Activated CD4-positive, alpha-beta T cell treated with anti-CD3 and anti-CD28 coated beads, Interleukin-2, amount 50 U/mL, for 48 hours (primary cell): ENCODE results near the gene PEF1.
A peak's percentile ranks its signal among the peaks of the same experiment; 100 is the strongest.

Experiments
- DNase-seq, 2 experiments: peaks; one replicate each; pipeline ENCODE4 v3.0.0-alpha.2; 2020

PEF1 gene

GRCh38 chr1:31644560-31645273 is at the start of gene PEF1:
Gene PEF1, minus strand, starts transcription at chr1:31644876. Its CDS starts 12 bp downstream, at chr1:31644864.
- DNase-seq: peak; percentile 100

GRCh38 chr1:31693231-31693630 is 48.6 kb upstream of the PEF1 start:
- DNase-seq: no peak

- no peak for DNase-seq
Observed at GRCh38 chr1:31691951-31692350, 47.3 kb upstream of the PEF1 start.

GRCh38 chr1:31691446-31691845 is 46.8 kb upstream of the PEF1 start:
- DNase-seq: no peak

GRCh38 chr1:31690921-31691320 is 46.2 kb upstream of the PEF1 start:
- DNase-seq: no peak

- DNase-seq: no peak
Observed at GRCh38 chr1:31689854-31690253, 45.2 kb upstream of the PEF1 start.

- DNase-seq: no peak
Observed at GRCh38 chr1:31689379-31689778, 44.7 kb upstream of the PEF1 start.

GRCh38 chr1:31688233-31688918 is 43.7 kb upstream of the PEF1 start:
- DNase-seq: no peak

GRCh38 chr1:31687601-31688000 is 42.9 kb upstream of the PEF1 start:
- DNase-seq: no peak

GRCh38 chr1:31685795-31686194 is 41.1 kb upstream of the PEF1 start:
- DNase-seq: no peak

- DNase-seq: no peak
Observed at GRCh38 chr1:31683997-31684396, 39.3 kb upstream of the PEF1 start.

GRCh38 chr1:31681415-31681814 is 36.7 kb upstream of the PEF1 start:
- DNase-seq: no peak

- no peak for DNase-seq
Observed at GRCh38 chr1:31679676-31680230, 35.1 kb upstream of the PEF1 start.

GRCh38 chr1:31679091-31679490 is 34.4 kb upstream of the PEF1 start:
- DNase-seq: no peak

- DNase-seq: no peak
Observed at GRCh38 chr1:31678681-31679080, 34.0 kb upstream of the PEF1 start.

GRCh38 chr1:31677949-31678348 is 33.3 kb upstream of the PEF1 start:
- DNase-seq: no peak

GRCh38 chr1:31677401-31677800 is 32.7 kb upstream of the PEF1 start:
- no peak for DNase-seq

GRCh38 chr1:31675756-31676155 is 31.1 kb upstream of the PEF1 start:
- DNase-seq: no peak

GRCh38 chr1:31675161-31675560 is 30.5 kb upstream of the PEF1 start:
- DNase-seq: no peak

GRCh38 chr1:31674626-31675025 is 29.9 kb upstream of the PEF1 start:
- no peak for DNase-seq

- DNase-seq: no peak
Observed at GRCh38 chr1:31673433-31673832, 28.8 kb upstream of the PEF1 start.

- no peak for DNase-seq
Observed at GRCh38 chr1:31672986-31673385, 28.3 kb upstream of the PEF1 start.

GRCh38 chr1:31671561-31672201 is 27.0 kb upstream of the PEF1 start:
- DNase-seq: no peak

GRCh38 chr1:31671147-31671546 is 26.5 kb upstream of the PEF1 start:
- no peak for DNase-seq
